ENCODE data around the gene TMEM117.
"Not testable (repeated sequence)": the region's sequence is repeated elsewhere in the genome, so short reads cannot be mapped to it uniquely, and the experiment has no call there.

The TMEM117 gene

DNA sequence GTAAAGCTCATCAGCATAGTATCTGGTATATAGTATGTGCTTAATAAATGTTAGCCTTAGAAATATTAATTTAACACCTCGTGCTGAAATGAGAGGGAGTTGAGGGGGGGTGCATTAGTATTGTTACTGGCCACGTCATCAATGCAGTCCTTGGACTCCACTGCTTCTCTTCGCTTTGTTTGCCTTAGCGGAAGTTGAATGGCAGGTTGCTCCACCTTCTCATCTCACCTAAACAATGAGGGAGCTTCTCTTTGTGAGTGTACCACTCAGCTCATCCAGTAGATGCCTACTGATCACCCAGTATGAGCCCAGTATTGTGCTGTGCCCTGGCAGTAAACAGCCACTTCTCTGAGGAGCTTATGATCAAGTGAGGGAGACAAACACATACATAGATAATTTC is 4.5 kb downstream of the TMEM117 start:
- DNase-seq (ENCODE audit: low read depth in 2 of 2, low spot score in 1 of 2) = no peak

DNA sequence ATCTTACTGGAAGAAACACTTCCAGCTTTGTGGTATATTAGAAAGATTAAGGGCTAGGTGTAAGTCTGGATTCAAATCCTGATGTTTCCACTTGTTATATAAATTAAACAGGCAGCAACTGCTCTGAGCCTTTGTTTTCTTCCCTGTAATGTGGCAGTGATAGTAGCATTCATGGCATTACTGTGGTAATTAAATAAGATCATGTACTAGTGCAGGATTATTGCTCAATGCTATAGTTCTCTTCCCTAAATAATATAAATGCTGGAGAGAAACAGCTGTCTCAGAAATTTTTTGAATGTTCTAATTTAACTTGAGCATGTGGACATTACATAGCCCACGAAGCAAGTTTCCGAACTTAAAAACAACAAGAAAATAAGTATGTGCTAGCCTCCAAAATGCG is 5.4 kb downstream of the TMEM117 start:
- DNase-seq (ENCODE audit: low read depth in 2 of 2, low spot score in 1 of 2) = no peak

DNA sequence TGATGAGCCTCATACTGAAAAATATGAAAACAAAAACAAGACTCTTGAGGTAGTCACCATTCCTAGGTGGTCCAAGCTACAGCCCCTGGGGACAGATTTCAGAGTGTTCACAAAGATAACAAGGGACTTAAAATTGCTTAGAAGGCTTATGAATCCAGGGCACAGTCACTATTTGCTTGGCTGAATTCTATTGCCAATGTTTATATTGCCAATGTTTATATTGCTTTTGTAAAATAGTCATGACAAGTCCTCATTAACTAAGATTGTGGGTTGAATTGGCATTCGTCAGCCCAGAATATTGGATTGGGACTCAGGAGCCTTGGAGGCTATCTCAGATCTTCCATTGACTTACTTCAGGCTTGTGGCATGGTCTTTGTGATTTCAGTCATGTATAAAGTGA is 6.4 kb downstream of the TMEM117 start:
- DNase-seq (ENCODE audit: low read depth in 2 of 2, low spot score in 1 of 2) = no peak

DNA sequence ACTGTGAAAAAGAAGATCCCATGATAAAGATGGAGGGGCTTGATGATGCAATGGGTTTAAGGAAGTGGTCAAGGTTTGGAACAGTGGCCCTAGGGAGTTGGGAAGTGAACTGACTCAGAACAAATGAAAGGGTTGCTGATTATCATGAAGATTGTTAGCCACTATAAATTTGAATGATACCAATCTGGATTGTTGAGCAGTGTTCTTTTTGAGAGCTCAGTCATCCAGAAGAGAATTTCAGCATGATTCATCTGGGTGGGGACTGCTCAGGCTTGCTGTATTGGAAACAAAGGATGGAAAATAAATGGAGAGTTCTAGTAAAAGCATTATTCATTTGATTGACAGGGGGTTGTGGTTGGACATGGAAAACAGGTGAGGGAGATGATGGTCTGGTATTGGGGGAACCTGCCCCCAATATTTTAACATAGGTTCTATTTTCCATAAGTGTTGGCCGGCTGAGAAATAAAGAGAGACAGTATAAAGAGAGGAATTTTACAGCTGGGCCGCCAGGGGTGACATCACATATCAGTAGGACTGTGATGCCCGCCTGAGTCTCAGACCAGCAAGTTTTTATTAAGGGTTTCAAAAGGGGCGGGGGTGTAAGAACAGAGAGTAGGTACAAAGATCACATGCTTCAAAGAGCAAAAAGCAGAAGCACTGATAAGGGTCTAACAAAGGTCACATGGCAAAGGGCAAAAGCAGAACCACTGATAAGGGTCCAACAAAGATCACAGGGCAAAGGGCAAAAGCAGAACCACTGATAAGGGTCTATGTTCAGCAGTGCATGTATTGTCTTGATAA is 11.7 kb downstream of the TMEM117 start:
- DNase-seq (ENCODE audit: low read depth in 2 of 2, low spot score in 1 of 2) = not testable (repeated sequence)

DNA sequence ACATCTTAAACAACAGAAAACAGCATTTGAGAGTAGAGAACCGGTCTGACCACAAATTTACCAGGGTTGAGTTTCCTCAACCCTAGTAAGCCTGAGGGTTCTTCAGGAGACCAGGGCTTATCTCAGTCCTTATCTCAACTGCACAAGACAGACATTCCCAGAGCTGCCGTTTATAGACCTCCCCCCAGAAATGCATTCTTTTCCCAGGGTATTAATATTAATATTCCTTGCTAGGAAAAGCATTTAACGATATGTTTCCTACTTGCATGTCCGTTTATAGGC is 12.3 kb downstream of the TMEM117 start:
- no peak for DNase-seq (ENCODE audit: low read depth in 2 of 2, low spot score in 1 of 2)

DNA sequence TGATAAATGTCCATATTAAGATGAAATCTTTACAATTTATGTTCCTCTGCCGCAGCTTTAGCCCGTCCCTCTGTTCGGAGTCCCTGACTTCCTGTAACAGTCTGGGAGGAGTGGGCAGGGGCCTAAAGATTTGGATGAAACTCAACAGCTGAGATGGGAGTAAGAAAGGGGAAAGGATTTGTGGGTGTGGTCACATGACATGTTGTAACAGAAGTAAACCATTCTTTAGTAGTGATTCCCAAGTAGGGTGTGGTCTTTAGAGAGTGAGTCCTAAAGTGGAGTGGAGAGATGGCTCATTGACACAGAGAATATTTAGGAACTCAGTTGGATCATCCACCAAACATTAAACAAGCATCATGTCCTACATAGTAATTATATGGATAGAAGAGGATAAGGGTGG is 12.9 kb downstream of the TMEM117 start:
- no peak for DNase-seq (ENCODE audit: low read depth in 2 of 2, low spot score in 1 of 2)

DNA sequence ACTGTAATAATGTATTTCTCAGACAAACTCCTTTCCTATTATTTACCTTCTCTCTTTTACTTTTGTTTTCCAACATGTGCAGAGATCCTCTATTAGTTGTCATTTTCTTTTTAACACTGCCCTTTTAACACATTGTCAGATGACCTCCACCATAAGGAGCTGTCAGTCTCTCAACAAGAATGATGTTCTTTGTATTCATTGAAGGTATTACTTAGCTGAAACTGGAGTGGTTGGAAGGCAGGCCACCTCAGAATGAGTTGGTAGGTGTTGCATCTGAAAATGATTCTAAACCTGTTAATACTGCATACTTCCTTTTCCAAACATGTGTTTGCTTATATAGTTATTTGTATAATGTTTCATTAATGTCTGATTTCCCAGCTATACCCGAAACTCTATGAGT is 16.9 kb downstream of the TMEM117 start:
- DNase-seq (ENCODE audit: low read depth in 2 of 2, low spot score in 1 of 2) = no peak

DNA sequence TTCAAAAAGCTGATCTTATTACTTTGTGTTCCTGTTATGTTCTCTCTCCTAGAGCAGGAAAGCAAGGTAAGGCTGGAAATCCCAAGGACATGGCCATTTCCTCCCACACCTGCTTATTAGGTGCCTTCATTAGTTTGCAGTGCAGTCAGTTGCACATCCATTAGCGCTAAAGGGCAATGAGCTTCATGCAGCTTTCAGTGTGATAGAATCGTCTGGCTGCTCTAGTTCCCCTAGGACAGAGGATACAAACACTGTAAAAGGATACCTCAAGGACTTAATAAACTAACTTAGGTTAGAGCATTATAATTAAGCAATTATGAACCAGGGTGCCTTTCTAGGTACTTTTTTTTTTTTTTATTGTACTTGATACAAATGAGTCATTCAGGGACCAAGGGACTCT is 21.1 kb downstream of the TMEM117 start:
- no peak for DNase-seq (ENCODE audit: low read depth in 2 of 2, low spot score in 1 of 2)

DNA sequence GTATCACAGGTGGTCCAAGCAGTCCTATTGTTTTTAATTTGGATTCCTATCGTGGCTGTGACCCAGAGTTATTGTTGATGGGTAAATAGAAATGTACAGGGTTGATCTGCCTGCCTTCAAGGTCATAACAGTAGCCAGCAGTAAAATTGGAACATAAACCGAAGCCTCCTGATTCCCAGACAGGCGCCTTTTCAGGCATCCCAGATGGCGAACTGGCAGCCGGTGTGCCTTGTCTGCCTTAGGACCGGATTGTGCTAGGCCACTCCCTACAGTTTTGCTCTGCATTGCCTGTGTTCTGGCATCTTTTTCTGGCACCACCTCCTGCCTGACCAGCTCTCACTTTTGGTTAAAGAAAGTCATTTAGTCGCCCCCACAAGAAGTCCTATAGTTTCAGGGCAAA is 22.2 kb downstream of the TMEM117 start:
- no peak for DNase-seq (ENCODE audit: low read depth in 2 of 2, low spot score in 1 of 2)

DNA sequence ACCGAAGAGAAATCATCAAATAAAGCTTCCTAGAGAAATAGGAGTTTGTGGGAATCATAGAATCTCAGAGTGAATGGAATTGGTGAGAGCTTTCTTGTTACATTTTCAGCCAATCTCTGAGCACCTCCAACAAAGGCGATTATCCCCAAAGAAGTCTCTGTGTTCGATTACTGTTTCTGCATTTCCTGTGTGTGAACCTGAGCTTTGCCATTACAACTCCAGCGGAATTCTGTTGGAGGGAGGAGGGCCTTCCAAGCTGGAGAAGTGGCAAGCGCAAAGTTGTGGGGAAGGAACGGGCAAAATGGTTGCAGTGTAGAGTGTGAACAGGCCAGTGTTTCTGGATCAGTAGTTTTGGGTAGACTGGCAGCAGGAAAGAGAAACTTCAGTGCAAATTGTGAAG is 23.1 kb downstream of the TMEM117 start:
- no peak for DNase-seq (ENCODE audit: low read depth in 2 of 2, low spot score in 1 of 2)

DNA sequence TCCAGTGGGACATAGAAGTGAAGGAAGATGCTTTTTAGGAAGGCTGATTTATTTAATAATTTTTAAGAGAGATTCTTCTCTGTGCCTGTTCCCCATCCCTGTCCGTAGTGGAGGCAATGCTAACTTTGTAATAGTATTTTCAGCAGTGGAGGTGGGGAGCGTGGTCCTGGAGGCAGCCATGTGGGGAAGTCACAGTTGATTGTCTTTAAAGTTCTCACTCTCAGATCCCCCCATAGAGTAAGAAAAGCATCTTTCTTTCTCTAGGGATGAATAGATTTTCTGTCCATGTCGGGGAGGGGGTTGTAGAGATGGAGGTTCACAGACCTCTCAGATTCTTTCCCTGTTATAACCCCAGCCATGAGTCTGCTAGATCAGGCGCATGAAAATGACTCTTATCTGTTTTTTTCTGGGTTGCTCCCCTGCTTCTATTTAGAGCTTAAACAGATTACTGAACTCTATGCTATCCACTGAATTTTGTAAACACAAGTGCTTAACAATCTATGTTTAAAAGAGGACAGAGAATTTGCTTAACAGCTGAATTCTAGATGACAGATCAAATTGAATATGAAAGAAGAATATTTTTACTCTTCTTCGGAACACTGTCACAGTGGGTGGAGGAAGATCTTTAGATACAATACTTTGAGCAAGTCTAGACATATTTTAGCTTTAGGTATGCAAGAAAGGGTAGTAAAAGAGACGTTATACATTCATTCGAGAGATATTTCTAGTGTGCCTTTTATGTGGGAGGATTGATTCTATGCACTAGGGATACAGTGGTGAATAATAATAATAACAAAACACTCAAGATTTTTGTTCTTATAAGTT is 25.3 kb downstream of the TMEM117 start:
- no peak for DNase-seq (ENCODE audit: low read depth in 2 of 2, low spot score in 1 of 2)

DNA sequence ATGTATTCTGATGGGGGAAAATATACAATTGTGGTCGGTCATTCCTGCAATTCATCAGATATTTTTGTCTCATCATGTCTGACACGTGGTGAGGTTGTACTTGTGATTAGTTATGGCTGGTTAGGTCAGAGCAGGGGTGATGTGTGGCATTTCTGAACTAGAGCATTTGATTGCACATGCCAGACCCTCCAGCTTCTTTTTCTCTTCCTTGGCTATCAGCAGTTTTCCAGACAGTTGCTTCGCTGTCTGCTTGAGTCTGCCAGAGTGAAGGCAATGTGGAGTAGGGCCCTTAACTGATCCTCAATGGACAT is 25.9 kb downstream of the TMEM117 start:
- DNase-seq (ENCODE audit: low read depth in 2 of 2, low spot score in 1 of 2) = no peak

DNA sequence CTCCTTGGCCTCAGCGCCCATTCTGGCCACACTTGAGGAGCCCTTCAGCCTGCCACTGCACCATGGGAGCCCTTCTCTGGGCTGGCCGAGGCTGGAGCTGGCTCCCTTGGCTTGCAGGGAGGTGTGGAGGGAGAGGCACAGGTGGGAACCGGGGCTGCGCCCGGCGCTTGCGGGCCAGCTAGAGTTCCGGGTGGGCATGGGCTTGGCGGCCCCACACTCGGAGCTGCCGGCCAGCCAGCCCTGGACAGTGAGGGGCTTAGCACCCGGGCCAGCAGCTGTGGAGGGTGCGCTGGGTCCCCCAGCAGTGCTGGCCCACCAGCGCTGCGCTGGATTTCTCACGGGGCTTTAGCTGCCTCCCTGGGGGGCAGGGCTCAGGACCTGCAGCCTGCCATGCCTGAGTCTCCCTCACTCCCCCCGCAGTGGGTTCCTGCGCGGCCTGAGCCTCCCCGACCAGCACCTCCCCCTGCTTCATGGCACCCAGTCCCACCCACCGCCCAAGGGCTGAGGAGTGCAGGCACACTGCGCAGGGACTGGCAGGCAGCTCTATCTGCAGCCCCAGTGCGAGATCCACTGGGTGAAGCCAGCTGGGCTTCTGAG is 28.0 kb downstream of the TMEM117 start:
- DNase-seq (ENCODE audit: low read depth in 2 of 2, low spot score in 1 of 2) = no peak

DNA sequence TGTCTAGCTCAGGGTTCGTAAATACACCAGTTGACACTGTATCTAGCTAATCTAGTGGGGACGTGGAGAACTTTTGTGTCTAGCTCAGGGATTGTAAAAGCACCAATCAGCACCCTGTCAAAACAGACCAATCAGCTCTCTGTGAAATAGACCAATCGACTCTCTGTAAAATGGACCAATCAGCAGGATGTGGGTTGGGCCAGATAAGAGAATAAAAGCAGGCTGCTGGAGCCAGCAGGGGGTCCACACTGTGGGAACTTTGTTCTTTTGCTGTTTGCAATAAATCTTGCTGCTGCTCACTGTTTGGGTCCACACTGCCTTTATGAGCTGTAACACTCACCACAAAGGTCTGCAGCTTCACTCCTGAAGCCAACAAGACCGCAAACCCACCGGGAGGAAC is 28.7 kb downstream of the TMEM117 start:
- DNase-seq (ENCODE audit: low read depth in 2 of 2, low spot score in 1 of 2) = not testable (repeated sequence)

DNA sequence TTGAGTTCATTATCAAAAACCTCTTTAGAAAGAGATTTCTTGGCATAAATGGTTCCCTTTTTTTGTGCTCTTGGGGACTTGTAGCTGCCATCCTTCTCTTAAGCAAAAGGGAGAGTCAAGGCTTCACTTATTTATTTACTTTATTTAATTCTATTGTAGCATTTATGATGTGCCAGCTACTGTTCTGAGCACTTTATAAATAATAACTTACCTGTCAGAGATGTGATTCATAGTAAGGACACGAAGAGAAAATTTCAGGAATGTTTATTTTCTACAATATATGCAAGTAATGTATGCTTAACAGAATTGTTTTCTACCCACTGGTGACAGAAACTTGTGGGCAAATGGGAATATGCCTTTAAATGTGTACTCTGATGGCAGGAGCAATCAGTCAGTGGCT is 33.3 kb downstream of the TMEM117 start:
- no peak for DNase-seq (ENCODE audit: low read depth in 2 of 2, low spot score in 1 of 2)

DNA sequence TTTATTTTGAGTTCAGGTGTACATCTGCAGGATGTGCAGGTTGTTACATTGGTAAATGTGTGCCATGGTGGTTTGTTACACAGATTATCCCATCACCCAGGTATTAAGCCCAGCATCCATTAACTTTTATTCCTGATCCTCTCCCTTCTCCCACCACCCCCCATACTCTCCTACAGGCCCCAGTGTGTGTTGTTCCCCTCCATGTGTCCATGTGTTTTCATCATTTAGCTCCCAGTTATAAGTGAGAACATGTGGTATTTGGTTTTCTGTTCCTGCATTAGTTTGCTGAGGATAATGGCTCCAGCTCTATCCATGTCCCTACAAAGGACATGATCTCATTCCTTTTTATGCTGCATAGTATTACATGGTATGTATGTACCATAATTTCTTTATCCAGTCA is 33.9 kb downstream of the TMEM117 start:
- DNase-seq (ENCODE audit: low read depth in 2 of 2, low spot score in 1 of 2) = not testable (repeated sequence)

DNA sequence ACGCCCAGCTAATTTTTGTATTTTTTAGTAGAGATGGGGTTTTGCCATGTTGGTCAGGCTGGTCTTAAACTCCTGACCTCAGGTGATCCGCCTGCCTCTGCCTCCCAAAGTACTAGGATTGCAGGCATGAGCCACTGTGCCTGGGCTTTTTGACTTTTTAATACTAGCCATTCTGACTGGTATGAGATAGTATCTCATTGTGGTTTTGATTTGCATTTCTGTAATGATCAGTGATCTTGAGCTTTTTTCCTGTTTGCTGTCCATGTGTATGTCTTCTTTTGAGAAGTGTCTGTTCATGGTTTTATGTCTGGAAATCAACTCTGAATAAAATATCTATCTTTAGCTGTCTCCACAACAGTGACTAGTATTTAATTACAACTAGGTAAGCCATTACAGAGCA is 35.4 kb downstream of the TMEM117 start:
- DNase-seq (ENCODE audit: low read depth in 2 of 2, low spot score in 1 of 2) = not testable (repeated sequence)

DNA sequence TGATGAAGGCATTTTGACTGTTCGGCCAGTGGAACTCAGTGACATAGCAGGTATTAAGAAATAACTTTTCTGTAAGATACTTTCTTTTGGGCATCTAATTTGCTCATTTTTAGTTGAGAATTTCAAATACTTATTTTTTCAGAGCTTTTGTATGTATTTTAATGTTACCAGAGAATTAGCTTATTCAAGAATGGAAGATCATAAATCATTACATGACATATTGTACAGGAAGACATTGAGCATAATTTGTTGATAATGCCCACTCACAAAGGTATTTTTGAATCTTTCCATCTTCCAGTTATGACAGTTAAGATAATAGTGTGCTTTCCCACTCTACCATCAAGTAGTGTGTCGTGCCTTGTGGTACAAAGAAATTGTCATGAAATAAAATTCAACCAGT is 36.5 kb downstream of the TMEM117 start:
- no peak for DNase-seq (ENCODE audit: low read depth in 2 of 2, low spot score in 1 of 2)

DNA sequence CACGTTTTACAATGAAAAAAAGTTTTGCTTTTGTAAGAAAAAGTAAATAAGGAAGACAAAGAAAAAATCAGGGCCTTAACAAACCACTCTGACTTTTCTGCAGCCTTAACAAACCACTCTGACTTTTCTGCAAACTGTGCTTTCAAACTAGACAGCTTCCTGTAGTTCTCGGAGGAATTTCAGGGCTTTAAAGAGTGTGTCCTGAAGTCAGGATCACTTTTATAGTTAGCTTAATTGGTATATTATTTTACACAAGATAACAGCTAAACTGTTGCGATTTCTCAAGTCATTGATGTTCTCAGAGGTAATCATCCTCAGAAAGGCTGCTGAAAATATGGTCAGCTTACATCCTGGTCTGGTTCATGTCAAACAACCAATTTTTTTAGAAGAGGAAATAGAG is 42.2 kb downstream of the TMEM117 start:
- no peak for DNase-seq (ENCODE audit: low read depth in 2 of 2, low spot score in 1 of 2)

DNA sequence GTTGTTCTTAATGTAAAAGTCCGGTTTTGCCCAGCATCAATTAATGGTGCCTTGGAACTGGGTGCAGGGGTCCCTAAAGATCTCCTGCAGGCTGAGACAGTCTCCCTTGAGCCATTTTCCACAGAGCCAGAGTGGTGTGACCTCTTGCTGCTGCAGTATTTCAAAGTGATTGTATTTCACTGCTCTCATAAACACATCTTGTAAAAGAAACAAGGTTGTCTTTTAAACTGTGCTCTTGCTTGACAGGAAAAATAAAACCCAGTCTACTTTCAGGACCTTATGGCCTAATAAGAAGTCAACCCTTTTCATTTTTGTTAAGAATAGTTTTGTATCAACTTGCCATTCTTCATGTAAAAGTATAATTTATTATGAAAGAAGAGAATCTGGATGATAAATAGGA is 44.7 kb downstream of the TMEM117 start:
- DNase-seq (ENCODE audit: low read depth in 2 of 2, low spot score in 1 of 2) = no peak

DNA sequence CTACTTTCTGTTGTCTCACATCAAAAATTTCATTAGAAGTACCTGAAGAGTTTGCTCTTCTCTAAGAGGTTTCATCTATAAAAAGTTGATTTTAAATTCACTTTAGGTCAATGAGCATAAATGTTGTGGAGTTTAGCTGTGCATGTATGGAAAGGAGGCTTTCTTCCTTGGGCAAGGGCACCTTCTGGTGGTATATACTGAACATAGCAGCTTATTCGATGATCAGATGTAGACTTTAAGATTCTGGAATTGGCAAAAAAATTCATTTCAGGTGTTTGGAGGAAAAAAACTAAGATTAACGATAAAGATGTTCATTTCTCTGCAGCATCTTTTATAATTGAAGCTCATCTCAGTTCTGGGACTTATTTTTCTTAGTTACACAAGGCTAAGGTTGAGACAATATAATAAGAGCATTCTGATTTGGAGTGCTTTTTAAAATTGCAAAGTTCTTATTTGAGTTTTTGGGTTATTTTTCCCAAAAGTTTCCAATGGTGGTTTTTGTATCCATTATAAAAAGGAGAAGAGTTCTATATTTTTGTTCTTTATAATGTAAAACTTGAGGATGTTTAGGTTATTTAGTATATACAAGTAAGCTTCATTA is 46.8 kb downstream of the TMEM117 start:
- no peak for DNase-seq (ENCODE audit: low read depth in 2 of 2, low spot score in 1 of 2)

DNA sequence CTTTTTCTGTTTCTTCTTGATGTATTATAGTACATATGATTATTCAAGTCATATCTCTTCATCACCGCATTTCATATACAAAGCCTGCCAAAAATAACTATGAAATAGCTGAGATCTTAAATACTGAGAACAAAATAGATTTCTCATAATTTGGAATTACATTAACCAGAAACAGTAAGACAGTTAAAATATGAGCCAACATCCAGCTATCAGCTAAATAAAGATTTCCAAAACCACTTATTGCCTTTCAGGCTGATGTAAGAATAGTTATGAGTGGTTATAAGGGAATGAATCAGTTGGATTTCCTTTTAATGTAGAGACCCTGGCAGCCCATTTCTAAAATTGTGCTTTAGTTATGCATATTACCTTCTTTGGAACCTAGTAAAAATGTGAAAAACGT is 47.4 kb downstream of the TMEM117 start:
- no peak for DNase-seq (ENCODE audit: low read depth in 2 of 2, low spot score in 1 of 2)

All from stimulated activated CD8-positive, alpha-beta memory T cell treated with anti-CD3 and anti-CD28 coated beads, Interleukin-4, amount 100 ng/mL, for 1 hour (primary cell).